HEK293 (cell line): ENCODE results near the gene MBP.
A peak's percentile ranks its signal among the peaks of the same experiment; 100 is the strongest.

Source experiments
- CTCF ChIA-PET: fragments of 350-600 bp; formaldehyde crosslinking; extraction: SDS; loops from one replicate; lab custom pipeline; 2021; ENCODE audit warnings: antibody characterized with exemption; lab: Yijun Ruan, JAX
- POLR2A ChIA-PET: fragments of 300-600 bp; formaldehyde crosslinking; extraction: SDS; loops from one replicate; lab custom pipeline; 2020; ENCODE audit warnings: antibody characterized with exemption, inconsistent platforms; lab: Yijun Ruan, JAX
- H3K27ac ChIP-seq: fragments of 200-500 bp; sonication (Bioruptor generic); 2 replicates; pipeline ENCODE4 v1.5.1; 2014; ENCODE audit warnings: low read depth, low read length, control low read depth, inconsistent platforms; ENCODE audit errors: extremely low read depth
- H3K36me3 ChIP-seq, 2 experiments: fragments of 200-500 bp in 1 of 2; sonication (Bioruptor generic) in 1 of 2; 1 replicate in 1 of 2; 2 replicates in 1 of 2; pipeline ENCODE4 v1.5.1; 2014 to 2017; ENCODE audit warnings: inconsistent platforms in 2 of 2, low read length in 2 of 2; ENCODE audit not compliant: control insufficient read depth in 2 of 2, insufficient read depth in 1 of 2
- H3K4me1 ChIP-seq: fragments of 200-500 bp; sonication (Bioruptor generic); 2 replicates; pipeline ENCODE4 v1.5.1; 2014; ENCODE audit warnings: mild to moderate bottlenecking, low read length, inconsistent platforms; ENCODE audit not compliant: control insufficient read depth, insufficient read depth
- H3K4me3 ChIP-seq: 2 replicates; pipeline ENCODE4 v1.5.1; 2011; ENCODE audit warnings: low read depth, mild to moderate bottlenecking, control low read depth, low read length, moderate library complexity
- H3K9me3 ChIP-seq: fragments of 200-500 bp; sonication (Bioruptor generic); 2 replicates; pipeline ENCODE4 v1.5.1; 2014; ENCODE audit warnings: low read depth, low read length, inconsistent platforms; ENCODE audit not compliant: control insufficient read depth, insufficient read depth
- HOXA7 ChIP-seq: sonication (generic); formaldehyde crosslinking; IDR thresholded peaks from 2 replicates; pipeline ENCODE4 v1.8.1; 2022; ENCODE audit warnings: missing genetic modification reagents, borderline replicate concordance
- KLF9 ChIP-seq: fragments of 450-650 bp; formaldehyde crosslinking; IDR thresholded peaks from 2 replicates; pipeline ENCODE4 v1.5.1; 2016; ENCODE audit warnings: missing biosample characterization, missing genetic modification characterization, low read depth
- SCRT2 ChIP-seq: fragments of 450-650 bp; formaldehyde crosslinking; IDR thresholded peaks from 2 replicates; pipeline ENCODE4 v1.5.1; 2016; ENCODE audit warnings: missing biosample characterization, missing genetic modification characterization
- ZBTB7A ChIP-seq: fragments of 450-650 bp; formaldehyde crosslinking; IDR thresholded peaks from 2 replicates; pipeline ENCODE4 v1.5.1; 2016; ENCODE audit warnings: low read depth, missing biosample characterization, missing genetic modification characterization
- ZIC2 ChIP-seq: fragments of 450-650 bp; formaldehyde crosslinking; IDR thresholded peaks from 2 replicates; pipeline ENCODE4 v1.5.1; 2016; ENCODE audit warnings: missing biosample characterization, missing genetic modification characterization
- ZNF140 ChIP-seq: fragments of 450-650 bp; formaldehyde crosslinking; IDR thresholded peaks from 2 replicates; pipeline ENCODE4 v1.5.1; 2016; ENCODE audit warnings: missing biosample characterization, missing genetic modification characterization
- ZNF202 ChIP-seq: fragments of 450-650 bp; formaldehyde crosslinking; IDR thresholded peaks from 2 replicates; pipeline ENCODE4 v1.5.1; 2016; ENCODE audit warnings: missing biosample characterization, missing genetic modification characterization, borderline replicate concordance
- ZNF211 ChIP-seq: fragments of 450-650 bp; formaldehyde crosslinking; IDR thresholded peaks from 2 replicates; pipeline ENCODE4 v1.5.1; 2016; ENCODE audit warnings: low read depth, missing biosample characterization, missing genetic modification characterization
- ZNF214 ChIP-seq: fragments of 450-650 bp; formaldehyde crosslinking; IDR thresholded peaks from 2 replicates; pipeline ENCODE4 v1.5.1; 2017; ENCODE audit warnings: missing biosample characterization, mild to moderate bottlenecking, missing genetic modification characterization, borderline replicate concordance
- ZNF548 ChIP-seq: fragments of 450-650 bp; formaldehyde crosslinking; IDR thresholded peaks from 2 replicates; pipeline ENCODE4 v1.5.1; 2016; ENCODE audit warnings: missing biosample characterization, missing genetic modification characterization
- ZNF555 ChIP-seq: fragments of 450-650 bp; formaldehyde crosslinking; conservative IDR thresholded peaks from 2 replicates; pipeline ENCODE4 v1.5.1; 2017; ENCODE audit warnings: missing biosample characterization, mild to moderate bottlenecking, missing genetic modification characterization, inconsistent platforms
- ZNF600 ChIP-seq: fragments of 450-650 bp; formaldehyde crosslinking; IDR thresholded peaks from 2 replicates; pipeline ENCODE4 v1.5.1; 2016; ENCODE audit warnings: missing biosample characterization, missing genetic modification characterization
- ZNF629 ChIP-seq: fragments of 450-650 bp; formaldehyde crosslinking; IDR thresholded peaks from 2 replicates; pipeline ENCODE4 v1.5.1; 2017; ENCODE audit warnings: missing biosample characterization, missing genetic modification characterization
- ZNF654 ChIP-seq: fragments of 450-650 bp; formaldehyde crosslinking; IDR thresholded peaks from 2 replicates; pipeline ENCODE4 v1.5.1; 2016; ENCODE audit warnings: low read depth, missing biosample characterization, missing genetic modification characterization
- ZNF670 ChIP-seq: fragments of 450-650 bp; formaldehyde crosslinking; IDR thresholded peaks from 2 replicates; pipeline ENCODE4 v1.5.1; 2016; ENCODE audit warnings: missing biosample characterization, missing genetic modification characterization, low read depth
- ZNF776 ChIP-seq: fragments of 450-650 bp; formaldehyde crosslinking; IDR thresholded peaks from 2 replicates; pipeline ENCODE4 v1.5.0; 2017; ENCODE audit warnings: missing biosample characterization, missing genetic modification characterization, borderline replicate concordance
- ZSCAN16 ChIP-seq: fragments of 450-650 bp; formaldehyde crosslinking; IDR thresholded peaks from 2 replicates; pipeline ENCODE4 v1.5.1; 2016; ENCODE audit warnings: missing biosample characterization, missing genetic modification characterization
- ZSCAN23 ChIP-seq: fragments of 450-650 bp; formaldehyde crosslinking; IDR thresholded peaks from 2 replicates; pipeline ENCODE4 v1.5.1; 2016; ENCODE audit warnings: missing biosample characterization, missing genetic modification characterization
- TF ChIP-seq, protein P1 (sequence below): fragments of 450-650 bp; formaldehyde crosslinking; IDR thresholded peaks from 2 replicates; pipeline ENCODE4 v1.5.0; 2017; ENCODE audit warnings: missing biosample characterization, missing genetic modification characterization, borderline replicate concordance
- TF ChIP-seq, protein P2 (sequence below): fragments of 450-650 bp; IDR thresholded peaks from 2 replicates; pipeline ENCODE4 v1.5.1; 2018; ENCODE audit warnings: missing biosample characterization, mild to moderate bottlenecking, missing genetic modification characterization
- TF ChIP-seq, protein P3 (sequence below): fragments of 450-650 bp; formaldehyde crosslinking; IDR thresholded peaks from 2 replicates; pipeline ENCODE4 v1.5.1; 2017; ENCODE audit warnings: missing biosample characterization, missing genetic modification characterization

Gene MBP

DNA sequence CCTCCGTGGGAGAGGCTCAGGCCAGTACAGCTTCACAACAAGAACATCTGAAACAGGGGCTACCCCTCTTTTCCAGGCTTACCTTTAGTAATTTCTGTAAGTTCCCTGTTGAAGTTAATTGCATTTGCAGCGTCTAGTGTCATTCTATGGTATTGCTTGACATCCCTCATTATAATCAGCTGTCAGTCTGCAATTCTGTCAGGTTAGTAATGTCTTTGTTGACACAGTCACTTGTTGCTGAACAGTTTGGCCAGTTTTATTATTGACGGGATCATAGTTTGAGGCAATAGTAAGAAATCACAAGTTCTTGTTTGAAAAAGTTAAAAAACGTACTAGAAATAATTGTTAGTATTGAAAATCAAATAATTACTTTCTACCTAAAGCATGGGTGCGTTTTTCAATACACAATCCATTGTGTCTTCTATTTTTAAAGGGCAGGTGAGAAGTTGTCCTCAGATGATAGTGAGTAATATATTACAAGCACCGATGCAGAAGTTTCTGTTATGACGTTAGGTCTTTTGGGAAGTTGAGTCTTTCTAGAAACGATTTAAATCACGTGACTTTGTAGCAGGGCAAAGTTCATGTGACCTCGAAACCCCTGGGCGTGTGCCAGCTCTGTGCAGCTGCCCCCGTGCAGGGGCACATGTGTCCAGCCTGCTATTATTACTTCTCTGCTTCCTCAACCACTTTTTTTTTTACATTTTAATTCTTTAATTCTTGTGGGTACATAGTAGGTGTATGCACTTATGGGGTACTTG lies 49.5 kb upstream of the MBP start:
- ChIA-PET POLR2A (no interaction called here), CTCF (interaction anchor here (0.5 to 1.6 kb wide), 4 partner anchors 10 to 166 kb away, joined by 3 to 5 read pairs (median 3); no protein-coding TSS in a partner anchor)
- no peaks in the 10 kb centered on the region for H3K9me3 ChIP-seq
- no peak overlapping the region for H3K27ac ChIP-seq
- TF ChIP-seq ZNF211 (tag by site-specific recombination) (no peak), ZNF670 (tag by site-specific recombination) (no peak), SCRT2 (tag by site-specific recombination) (0 out of 2 replicates have a peak, but pooled peaks have one; percentile 15)
- TF ChIP-seq, protein P1, sequence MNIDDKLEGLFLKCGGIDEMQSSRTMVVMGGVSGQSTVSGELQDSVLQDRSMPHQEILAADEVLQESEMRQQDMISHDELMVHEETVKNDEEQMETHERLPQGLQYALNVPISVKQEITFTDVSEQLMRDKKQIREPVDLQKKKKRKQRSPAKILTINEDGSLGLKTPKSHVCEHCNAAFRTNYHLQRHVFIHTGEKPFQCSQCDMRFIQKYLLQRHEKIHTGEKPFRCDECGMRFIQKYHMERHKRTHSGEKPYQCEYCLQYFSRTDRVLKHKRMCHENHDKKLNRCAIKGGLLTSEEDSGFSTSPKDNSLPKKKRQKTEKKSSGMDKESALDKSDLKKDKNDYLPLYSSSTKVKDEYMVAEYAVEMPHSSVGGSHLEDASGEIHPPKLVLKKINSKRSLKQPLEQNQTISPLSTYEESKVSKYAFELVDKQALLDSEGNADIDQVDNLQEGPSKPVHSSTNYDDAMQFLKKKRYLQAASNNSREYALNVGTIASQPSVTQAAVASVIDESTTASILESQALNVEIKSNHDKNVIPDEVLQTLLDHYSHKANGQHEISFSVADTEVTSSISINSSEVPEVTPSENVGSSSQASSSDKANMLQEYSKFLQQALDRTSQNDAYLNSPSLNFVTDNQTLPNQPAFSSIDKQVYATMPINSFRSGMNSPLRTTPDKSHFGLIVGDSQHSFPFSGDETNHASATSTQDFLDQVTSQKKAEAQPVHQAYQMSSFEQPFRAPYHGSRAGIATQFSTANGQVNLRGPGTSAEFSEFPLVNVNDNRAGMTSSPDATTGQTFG (tag by site-specific recombination), result no peak
- H3K36me3 ChIP-seq, result no peaks in the 10 kb centered on the region
- H3K4me1 ChIP-seq, result peaks cover 4% of the 10 kb centered on the region
- no peak overlapping the region for H3K4me3 ChIP-seq

DNA sequence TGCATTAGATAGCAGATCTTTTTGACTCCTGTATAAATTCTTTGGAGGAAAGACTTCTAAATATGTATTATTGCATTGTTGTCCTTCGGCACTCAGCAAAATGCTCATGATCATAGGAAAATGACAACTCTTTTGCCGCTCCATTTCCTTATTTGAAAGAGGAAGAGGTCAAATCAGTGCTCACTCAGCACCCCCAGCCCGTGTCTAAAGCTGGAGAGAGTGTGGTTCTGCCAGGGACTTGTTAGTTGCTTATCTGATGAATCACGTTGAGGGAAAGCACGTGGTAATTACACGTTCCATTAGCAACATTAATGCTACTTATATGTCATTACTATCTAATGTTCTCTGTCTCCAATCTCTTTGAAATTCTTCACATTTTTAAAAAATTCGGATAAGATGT lies 46.0 kb upstream of the MBP start:
- Histone ChIP-seq H3K4me1 (peaks cover 4% of the 10 kb centered on the region), H3K36me3 (no peaks in the 10 kb centered on the region), H3K4me3 (no peak overlapping the region), H3K9me3 (no peaks in the 10 kb centered on the region), H3K27ac (no peak overlapping the region)
- ChIA-PET CTCF (no interaction called here), POLR2A (no interaction called here)
- TF ChIP-seq ZNF629 (tag by site-specific recombination), result no peak
- no peak for TF ChIP-seq ZNF202
- TF ChIP-seq ZSCAN23 (tag by site-specific recombination), result no peak
- no peak for TF ChIP-seq ZNF600 (tag by site-specific recombination)
- TF ChIP-seq ZNF548 (tag by site-specific recombination), result no peak
- no peak for TF ChIP-seq ZBTB7A (tag by site-specific recombination)
- TF ChIP-seq ZNF654 (tag by site-specific recombination), result no peak
- no peak for TF ChIP-seq ZSCAN16
- TF ChIP-seq, protein P2, sequence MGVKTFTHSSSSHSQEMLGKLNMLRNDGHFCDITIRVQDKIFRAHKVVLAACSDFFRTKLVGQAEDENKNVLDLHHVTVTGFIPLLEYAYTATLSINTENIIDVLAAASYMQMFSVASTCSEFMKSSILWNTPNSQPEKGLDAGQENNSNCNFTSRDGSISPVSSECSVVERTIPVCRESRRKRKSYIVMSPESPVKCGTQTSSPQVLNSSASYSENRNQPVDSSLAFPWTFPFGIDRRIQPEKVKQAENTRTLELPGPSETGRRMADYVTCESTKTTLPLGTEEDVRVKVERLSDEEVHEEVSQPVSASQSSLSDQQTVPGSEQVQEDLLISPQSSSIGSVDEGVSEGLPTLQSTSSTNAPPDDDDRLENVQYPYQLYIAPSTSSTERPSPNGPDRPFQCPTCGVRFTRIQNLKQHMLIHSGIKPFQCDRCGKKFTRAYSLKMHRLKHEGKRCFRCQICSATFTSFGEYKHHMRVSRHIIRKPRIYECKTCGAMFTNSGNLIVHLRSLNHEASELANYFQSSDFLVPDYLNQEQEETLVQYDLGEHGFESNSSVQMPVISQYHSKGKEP (tag by site-specific recombination), result no peak
- TF ChIP-seq ZNF555 (tag by site-specific recombination), result no peak
- TF ChIP-seq KLF9 (tag by site-specific recombination), result no peak
- no peak for TF ChIP-seq ZNF140 (tag by site-specific recombination)
- no peak for TF ChIP-seq ZNF776
- no peak for TF ChIP-seq ZIC2 (tag by site-specific recombination)
- TF ChIP-seq ZNF214, result no peak
- TF ChIP-seq, protein P3, sequence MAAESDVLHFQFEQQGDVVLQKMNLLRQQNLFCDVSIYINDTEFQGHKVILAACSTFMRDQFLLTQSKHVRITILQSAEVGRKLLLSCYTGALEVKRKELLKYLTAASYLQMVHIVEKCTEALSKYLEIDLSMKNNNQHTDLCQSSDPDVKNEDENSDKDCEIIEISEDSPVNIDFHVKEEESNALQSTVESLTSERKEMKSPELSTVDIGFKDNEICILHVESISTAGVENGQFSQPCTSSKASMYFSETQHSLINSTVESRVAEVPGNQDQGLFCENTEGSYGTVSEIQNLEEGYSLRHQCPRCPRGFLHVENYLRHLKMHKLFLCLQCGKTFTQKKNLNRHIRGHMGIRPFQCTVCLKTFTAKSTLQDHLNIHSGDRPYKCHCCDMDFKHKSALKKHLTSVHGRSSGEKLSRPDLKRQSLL (tag by site-specific recombination), result no peak
- no peak for TF ChIP-seq HOXA7 (CRISPR knock-in tag)
